ENCODE measurements around the gene C11orf98.

DNA sequence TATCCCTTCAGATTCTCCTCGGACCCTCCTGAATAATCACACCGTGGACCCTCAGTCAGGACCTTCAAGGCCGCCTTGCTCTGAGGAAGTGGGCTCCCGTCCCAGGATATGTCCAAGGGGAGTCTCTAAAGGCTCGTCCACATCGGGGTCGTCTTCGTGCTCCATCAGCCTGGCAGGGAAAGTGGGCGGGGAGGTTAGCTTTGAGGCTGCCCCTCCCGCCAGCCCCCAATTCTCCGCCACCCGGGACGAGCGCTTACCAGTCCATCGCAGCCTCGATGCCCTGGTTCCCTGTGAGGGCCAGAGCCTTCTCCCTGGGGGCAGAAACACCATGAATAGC lies 13.4 kb upstream of the C11orf98 start:
- TF ChIP-seq POLR2A (IDR thresholded peaks at IDR 0.05; ENCODE audit: low read depth, low read length) (no peak), POLR2AphosphoS5 (IDR thresholded peaks at IDR 0.05; ENCODE audit: low read depth, low read length) (no peak), TAF1 (IDR thresholded peaks at IDR 0.05; ENCODE audit: borderline replicate concordance, low read depth, low read length) (no peak)
